Fibroblast of skin of left biceps (primary cell): Measurements from ENCODE around the gene SIRPA.

Experiments
- DNase-seq, 2 experiments: peaks; one replicate each; pipeline ENCODE4 v3.0.0-alpha.2; 2013; ENCODE audit warnings: low read depth in 2 of 2

Gene SIRPA

GRCh38 chr20:1887756-1888155 is 7.5 kb upstream of the SIRPA start:
- no peak for DNase-seq

DNA sequence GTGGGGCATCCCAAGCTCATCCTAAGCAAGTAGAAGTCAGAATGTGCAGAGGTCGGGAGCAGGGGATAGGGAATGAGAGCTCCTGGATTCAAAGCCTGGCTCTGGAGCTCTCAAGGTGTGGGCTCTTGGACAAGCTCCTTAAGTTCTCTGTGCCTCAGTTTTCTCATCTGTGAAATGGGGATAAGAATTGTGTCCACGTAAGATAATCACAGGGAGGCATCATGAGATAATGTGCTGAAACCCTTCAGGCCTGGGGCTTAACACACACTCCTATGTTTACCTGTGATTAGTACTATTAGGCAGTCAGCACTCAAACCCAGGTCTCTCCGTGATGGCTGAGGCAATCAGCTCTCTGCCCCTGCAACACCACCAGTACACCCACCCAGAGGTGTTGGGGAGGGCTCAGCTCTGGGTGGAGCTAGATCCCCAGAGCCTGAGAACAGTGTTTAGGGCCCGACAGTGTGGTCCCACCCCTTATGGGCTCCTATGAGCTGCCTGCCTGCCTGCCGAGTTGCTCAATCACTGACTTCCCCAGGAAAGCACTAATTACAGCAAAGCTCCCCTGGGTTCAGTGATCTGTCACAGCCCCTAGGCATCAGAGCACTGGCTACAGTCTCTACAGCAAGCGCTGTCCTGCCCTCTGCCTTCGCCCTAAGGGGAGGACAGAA is 6.3 kb upstream of the SIRPA start:
- peak in 1 of 2 experiments; percentile 10 for DNase-seq

DNA sequence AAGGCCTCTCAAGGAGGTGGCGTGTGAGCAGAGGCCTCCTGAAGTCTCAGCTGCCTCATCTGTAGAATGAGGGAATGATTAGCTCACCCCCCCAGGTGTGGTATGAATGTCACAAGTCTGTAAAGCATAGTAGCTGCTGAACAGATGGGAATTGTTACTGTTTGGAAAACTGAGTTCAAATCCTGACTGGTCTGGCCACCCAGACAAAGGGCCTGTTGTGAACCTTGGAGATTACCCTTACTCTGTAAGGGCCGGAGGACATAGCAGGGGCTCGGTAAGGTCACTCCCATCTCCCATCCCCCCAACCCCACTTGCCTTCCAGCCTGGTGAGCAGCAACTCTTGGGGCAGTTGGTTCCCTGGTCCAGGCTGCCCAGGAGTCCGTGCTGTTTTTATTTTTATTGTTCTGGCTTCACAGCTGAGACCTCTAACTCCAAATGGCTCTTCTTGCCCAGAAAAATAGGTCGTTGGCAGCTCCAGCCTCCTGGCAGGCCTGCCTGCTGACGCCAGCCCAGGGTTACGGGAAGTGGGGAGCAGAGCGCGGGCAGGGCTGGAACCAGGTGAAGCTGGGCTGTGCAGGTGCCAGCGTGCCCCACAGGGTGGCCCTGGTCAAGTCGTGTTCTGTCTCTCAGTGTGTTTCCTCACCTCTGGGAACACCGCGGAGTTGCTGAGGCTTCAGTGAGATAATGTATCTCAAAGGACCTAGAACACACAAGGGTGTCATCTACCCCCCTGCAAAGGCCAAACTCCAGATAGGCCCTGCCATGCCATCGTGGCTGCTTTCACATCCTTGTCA is 4.5 kb upstream of the SIRPA start:
- DNase-seq = no peak

DNA sequence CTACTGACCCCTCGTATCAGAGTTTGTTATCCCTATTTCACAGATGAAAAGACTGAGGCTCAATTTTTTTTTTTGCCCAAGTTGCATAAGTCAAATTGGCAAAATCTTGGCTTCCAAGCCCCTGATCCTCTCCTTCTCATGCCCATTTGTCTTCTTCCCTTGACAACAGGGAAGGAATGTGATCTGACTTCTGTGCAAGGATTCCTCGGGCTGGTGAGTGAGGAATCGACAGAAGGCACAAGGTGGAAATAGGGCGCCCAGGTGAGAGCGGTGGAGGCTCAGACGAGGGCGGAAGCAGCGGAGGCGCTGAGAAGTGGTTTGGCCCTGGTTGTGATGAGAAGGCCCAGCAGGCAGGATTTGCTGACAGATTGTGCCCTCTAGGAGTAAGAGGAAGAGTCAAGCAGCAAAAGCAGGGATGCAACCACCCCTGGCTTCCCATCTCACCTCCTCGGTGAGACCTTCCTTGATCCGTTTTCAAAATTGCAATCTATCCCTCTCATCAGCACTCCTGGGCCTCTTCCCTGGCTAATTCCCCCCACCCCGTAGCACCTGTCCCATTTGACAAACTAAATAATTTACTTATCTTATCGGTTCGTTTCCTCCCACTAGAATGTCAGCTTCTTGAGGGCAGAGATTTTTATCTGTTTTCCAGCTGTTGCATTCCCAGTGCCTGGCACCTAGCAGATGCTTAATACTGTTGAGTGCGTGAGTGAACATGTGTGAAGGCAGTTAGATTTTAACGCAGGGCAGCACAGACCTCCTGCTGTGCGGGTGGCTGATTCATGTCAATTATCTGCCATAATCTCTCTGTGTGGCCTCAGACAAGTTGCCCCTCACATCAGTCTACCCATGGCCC is 3.7 kb upstream of the SIRPA start:
- no peak for DNase-seq

- no peak for DNase-seq
Measured at GRCh38 chr20:1892119-1892385, 3.2 kb upstream of the SIRPA start.

GRCh38 chr20:1893721-1894470 is 1.3 kb upstream of the SIRPA start:
- DNase-seq = no peak

DNA sequence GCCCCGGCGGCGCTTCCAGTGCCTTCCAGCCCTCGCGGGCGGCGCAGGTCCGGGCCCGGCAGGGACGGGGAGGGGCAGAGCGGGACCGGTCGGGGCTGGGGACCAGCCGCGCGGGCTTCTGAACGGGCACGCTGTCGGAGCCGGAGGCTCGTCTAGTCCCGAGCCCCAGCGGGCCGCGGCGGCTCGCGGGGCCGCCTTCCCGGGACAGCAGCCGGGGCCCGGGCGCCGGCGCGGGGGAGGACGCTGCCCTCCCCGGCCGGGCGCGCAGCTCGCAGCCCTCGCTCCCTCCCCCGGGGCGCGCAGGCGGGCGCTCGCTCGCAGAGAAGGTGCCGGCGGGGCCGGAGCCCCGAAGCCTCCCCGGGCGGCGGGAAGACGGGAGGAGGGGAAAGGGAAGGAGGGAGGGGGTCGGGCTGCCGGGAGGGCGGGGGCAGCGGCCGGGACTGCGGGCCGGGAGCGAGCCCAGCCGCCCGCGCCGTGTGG is 696 bp upstream of the SIRPA start:
- DNase-seq = peak in 1 of 2 experiments; percentile 19

- no peak for DNase-seq
Measured at GRCh38 chr20:1895674-1896483, 672 bp downstream of the SIRPA start.

DNA sequence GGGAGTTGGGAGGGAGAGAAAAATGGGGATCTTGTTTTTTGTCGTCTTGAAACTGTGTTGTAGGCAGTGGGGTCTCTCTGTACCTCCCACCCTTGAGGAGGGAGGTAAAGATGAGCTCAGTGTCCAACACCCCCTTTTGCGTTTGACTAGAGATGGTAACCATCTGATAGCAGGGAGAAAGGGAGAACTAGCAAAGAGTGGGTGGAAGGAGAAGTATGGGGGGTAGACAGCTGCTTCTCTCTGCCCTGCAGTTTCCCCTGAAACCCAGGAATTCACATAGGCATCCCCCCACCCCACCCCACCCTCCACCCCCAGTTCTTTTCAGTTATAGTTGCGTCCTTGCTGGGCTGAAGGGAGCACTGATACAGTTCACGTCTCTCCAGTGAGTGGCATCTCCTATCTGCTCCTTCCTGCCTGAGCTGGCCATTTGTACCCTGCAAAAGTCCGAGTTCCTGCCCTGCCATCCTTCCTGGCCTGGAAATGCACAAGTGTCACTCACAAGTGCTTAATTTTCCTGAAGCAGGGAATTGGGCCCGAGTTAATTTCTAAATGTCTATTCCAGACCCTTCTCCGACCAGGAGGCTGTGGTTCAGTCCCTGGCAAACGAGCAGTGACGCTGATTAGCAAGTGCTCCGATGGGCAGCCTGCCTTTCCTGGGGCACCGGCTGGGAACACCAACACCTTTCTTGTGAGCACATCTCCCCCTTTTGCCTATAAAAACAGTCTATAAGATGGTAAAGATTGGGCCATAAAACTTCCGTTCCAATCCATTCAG is 1.5 kb downstream of the SIRPA start:
- DNase-seq = no peak

DNA sequence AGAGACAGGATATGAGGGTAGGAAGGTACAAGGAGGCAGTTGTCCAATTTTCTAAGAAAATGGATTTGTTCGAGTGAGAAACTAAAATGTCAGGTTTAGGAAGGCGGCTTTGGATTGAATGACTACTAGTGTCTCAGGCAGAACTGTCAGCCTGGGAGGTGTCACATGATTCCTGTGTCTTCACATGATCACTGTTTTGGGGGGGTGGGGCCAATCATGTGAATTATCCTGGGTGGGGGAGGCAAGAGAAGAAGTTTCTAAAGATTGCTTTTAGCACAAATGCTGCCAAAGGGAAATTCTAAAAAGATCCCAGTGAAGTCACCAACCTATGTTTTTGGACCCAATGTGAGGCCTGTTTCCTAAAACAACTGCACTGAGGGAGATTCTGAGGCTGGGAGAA is 2.3 kb downstream of the SIRPA start:
- no peak for DNase-seq

DNA sequence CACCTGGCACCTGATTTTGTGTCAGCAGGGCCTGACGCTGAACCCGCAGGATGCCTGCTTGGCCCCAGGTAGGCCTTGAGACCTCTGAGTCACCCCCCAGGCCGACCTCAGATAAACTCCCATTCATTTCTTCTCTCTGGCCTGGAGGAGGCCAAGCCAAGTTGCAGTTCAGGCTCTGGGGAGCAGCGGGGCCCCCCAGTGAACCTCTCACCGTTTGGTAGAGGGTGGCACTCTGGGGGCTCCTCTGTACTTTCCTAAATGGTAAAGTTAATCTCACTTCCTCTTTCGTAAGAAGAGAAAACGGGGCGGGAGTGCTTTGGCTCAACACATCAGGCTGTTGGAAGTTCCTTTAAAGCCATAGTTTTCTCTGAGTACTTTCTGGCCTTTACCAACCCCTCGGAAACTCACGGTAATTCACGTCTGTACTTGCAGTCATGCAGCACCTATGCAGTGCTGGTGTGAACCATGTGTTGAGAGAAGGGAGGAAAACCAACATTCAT is 2.8 kb downstream of the SIRPA start:
- DNase-seq = no peak

GRCh38 chr20:1898482-1899240 is 3.5 kb downstream of the SIRPA start:
- DNase-seq = no peak

GRCh38 chr20:1899241-1899525 is 4.0 kb downstream of the SIRPA start:
- DNase-seq = no peak

DNA sequence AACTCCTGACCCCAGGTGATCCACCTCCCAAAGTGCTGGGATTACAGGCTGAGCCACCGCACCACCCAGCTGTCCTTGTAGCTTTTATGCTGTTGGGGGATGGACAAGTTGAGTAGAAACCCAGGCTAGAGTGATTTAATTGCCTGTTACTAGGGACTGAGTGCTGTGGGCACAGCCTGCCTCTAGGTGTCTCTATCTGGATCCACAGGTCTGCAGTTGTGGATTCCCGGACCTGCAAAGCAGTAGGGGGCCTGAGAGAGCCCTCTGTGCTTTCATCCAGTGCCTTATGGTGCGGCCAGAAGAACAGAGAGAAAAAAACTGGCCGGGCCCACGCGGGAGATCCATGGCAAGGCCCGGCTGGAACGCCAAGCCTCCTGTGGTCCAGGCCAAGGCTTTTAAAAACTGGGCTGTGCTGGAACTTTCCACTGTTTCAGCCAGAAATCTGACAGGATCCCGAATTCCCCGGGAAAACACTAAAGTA is 5.2 kb downstream of the SIRPA start:
- DNase-seq = peak; percentile 44 to 47

DNA sequence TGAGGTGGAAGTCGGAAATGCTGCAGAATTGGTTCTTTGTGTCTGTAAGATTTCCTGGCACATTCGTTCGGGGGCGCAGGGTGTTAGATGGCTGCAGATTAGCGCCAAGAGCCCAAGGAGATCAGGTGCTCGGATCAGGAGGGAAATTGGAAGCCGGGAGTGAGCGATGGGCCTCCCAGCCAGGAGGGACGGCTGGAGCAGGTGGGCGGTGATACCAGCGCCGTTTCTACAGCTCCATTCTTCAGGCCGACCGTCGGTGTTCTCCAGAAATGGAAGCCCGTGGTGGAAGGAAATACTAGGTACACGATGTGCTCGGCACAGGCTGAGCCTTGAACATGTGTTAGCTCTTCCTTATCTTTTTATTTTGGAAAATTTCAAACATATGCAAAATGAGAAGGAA is 6.5 kb downstream of the SIRPA start:
- DNase-seq = no peak

DNA sequence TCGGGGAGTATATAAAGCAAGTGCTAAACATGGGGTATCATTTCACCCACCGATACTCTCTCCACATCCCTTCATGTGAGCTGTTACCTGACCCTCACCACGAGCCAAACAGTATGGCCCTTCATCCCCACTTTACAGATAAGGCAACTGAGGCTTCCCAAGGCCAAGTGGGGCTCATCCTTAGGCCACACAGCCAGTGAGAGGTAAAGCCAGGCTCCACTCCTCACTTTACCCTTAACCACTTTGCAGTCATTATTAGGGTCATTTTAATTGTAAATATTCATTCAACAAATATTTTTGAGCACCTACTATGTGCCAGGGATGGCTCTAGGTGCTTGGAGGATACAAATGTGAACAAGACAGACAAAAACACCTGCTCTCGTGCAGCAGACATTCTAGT is 7.0 kb downstream of the SIRPA start:
- DNase-seq = no peak

DNA sequence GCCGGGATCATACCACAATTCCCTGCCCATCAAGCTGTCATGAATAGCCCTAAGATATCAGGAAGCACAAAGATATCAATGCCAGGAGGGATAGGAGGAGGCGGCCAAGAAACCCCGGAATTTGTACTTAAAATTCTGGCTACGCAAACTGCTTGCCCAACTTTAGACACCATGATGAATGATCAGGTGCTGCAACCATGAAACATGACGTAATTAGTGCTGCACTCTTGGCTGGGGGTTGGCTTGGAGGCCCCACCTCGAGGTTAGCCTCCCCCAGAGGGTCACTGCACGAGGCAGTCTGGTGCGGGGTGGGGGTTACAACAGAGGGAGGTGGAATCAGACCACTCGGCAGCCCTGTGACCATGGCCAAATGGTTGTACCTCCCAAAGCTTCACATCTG is 8.9 kb downstream of the SIRPA start:
- DNase-seq = no peak

DNA sequence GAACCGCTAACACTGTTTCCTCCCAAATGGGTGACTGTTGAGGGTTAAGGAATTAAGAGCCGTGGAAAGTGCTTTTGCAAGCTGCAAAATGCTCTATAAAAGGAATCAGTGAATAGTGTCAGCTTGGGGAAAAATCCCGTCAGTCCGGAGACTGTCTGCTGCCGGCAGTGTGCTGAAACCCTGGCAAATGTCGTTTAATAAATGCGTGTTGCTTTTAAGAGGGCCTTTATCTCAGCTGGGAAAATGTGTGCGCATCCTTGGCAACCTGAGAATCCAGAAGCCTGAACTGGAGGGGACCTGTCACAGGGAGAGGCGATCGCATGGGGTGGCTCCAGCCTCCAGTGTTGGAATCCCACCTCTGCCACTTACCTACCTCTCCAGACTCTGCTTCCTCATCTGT is 9.8 kb downstream of the SIRPA start:
- no peak for DNase-seq

DNA sequence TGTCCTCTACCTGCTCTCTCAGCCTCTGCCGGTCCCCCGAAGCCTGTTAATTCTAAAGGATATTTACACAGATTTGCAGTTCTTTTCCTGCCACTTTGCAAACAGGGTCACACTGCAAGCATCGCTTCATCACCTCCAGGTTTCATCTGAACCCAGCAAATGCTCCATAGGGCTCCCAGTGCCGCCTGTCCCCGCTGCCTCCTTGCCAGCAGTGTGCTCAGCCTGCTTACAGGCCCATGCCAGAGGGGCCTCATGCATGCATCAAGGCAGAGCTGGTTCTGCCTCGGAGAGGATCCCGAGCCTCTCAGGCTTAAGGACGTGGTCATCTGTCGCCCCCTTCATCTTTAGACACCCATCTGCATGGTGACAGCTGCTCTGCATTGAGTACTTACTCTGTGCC is 10.5 kb downstream of the SIRPA start:
- no peak for DNase-seq
